NCI-H2227 treated with DMSO at 0.1 percent for 48 hours (cell line): Measurements from ENCODE around the gene FSD1.
A peak's percentile ranks its signal among the peaks of the same experiment; 100 is the strongest.
"Not testable (repeated sequence)": the region's sequence is repeated elsewhere in the genome, so short reads cannot be mapped to it uniquely, and the experiment has no call there.

ENCODE experiments used
- DNase-seq: peaks from one replicate; lab custom pipeline; 2025; lab: John Stamatoyannopoulos, UW

FSD1 gene

DNA sequence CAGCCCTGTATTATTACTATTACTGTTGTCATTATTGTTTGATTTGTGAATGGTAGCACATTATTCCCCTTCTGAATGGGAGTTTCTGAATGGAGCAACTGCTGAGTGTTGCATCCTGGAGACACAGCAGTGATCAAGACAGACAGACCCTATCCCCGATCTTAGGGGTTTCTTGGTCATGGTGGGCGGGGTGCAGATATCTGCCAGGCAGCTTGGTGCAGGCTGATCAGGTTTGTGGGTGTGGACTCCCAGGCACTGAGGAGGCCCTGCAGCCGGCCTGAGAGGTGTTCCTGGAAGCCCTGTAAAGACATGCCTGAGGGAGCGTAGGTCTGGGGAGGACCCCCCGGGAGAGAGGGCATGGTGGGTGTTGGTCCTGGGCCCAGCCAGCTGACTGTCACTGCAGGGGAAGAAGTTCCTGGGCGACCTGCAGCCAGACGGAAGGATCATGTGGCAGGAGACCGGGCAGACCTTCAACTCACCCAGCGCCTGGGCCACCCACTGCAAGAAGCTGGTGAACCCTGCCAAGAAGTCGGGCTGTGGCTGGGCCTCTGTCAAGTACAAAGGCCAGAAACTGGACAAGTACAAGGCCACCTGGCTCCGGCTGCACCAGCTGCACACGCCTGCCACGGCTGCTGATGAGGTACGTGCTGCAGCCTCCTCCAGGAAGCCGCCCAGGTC, 41.1 kb downstream of the FSD1 start:
- no peak for DNase-seq

DNA sequence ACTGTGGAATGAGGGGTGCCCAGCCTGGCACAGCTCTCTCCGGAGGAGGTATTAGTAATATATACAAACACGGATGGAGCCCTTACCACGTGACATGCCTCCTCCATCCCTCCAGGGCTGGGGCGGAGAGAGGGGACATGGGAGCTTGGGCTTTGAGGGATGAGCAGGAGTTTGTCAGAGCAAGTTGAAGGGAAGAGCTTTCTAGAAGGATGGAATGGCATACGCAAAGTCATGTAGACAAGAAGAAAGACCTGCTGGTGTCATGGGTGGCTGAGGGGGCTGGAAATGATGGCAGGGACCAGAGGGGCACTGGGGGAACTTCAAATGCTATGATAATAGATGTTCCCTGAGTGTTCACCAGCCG, 41.6 kb downstream of the FSD1 start:
- no peak for DNase-seq

DNA sequence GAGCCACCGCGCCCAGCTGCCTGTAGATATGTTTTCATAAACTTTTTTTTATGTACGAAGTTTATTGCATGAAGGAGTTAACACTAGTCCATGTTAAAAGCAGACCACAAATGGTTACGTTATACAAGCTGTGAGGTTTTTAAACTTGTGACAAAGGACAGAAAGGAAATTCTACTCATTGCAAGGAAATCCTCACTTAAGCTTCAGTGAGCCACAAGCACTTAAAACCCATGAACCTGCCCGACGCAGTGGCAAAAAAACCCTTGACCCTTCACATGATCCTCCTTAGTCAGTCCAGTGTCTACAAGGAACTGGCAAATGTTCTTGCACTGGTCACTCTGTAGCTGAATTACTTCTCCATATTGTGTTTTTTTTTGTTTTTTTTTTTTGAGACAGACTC, 43.1 kb downstream of the FSD1 start:
- DNase-seq: no peak

DNA sequence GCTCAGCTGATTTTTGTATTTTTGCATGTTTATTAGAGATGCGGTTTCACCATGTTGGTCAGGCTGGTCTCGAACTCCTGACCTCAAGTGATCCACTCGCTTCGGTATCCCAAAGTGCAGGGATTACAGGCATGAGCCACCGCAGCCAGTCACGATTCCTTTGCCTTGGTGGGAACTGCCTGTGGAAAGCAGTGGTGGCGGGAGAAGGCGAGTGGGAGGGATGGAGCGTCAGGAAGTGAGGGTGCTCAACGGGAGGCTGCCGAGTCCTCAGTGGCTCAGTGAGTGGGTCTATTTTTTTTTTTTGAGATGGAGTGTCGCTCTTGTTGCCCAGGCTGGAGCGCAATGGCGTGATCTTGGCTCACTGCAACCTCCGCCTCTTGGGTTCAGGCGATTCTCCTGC, 44.8 kb downstream of the FSD1 start:
- DNase-seq: not testable (repeated sequence)

DNA sequence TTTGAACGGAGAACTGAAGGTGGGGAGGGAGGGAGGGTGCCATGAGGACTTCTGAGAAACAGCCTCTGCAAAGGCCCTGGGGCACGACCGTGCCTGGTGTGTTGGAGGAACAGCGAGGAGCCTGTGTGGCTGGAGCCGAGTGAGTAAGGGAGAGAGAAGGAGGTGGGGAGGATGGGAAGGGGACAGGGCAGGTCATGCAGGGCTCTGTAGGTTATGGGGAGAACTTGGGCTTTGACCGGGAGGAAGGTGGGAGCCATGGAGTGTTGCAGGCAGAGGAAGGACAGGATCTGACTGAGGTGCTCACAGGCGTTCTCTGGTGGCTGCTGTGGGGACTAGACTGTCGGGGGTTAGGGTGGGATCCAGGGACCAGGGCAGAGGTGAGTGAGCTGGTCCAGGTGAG, 45.7 kb downstream of the FSD1 start:
- DNase-seq: no peak

DNA sequence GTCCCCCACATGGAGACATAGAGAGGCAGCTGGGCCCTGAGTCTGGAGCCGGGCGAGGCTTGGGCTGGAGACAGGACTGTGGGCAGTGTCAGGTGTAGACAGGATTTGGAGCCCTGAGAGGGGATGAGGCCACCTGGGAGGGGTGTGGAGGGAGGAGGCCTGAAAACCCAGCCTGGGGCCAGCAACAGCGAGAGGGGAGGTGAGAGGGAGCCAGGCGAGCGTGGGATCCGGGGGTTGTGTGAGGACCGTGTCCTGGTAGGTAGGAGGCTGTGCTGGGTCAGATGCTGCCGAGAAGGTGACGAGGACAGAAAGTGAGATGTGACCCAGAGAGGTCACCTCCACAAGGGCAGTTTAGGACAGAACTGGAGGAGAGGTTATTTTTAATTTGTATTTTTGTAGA, 46.3 kb downstream of the FSD1 start:
- no peak for DNase-seq

DNA sequence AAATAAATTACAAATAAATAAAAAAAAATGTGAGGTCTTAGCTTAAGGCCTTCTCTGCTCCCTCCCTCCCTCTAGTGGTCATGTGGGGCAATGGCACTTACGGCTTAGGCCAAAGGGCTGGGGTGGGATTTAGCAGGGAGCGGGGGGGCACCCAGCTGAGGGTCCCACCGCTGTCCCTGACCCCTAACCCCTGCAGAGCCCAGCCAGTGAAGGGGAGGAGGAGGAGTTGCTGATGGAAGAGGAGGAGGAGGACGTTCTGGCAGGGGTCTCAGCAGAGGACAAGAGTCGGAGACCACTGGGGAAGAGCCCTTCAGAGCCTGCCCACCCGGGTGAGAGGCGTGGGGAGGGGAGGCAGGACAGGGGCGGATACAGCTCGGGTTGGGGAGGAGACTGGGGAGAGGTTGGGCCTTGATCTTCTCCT, 48.3 kb downstream of the FSD1 start:
- peak; percentile 11 for DNase-seq

DNA sequence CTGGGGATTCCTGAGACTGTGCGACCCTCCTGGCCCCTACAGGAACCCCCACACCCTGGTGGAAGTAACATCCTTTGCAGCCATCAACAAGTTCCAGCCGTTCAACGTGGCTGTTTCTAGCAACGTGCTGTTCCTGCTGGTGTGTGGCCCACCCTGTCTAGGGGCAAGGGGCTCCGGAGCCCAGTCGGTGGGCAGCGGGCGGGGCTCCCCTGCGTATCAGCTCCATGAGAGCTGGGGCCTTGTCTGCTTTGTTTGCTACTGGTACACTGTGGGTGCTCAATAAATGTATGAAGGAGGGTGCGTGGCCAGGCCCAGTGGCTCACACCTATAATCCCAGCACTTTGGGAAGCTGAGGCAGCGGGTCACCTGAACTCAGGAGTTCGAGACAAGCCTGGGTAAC, 49.9 kb downstream of the FSD1 start:
- no peak for DNase-seq

DNA sequence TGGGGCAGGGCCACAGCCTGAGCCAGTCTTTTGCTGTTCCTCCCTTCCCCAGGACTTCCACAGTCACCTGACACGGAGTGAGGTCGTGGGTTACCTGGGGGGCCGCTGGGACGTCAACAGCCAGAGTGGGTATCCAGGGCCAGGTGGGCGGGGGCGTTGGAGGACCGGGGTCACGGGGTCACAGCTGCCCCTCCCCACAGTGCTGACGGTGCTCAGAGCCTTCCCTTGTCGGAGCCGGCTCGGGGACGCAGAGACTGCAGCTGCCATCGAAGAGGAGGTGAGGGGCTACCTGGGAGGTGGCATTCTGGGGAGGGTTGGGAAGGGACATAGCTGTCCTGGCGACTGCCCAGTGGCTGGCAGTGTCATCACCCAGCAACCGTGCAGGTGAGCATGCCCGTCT, 50.5 kb downstream of the FSD1 start:
- no peak for DNase-seq

DNA sequence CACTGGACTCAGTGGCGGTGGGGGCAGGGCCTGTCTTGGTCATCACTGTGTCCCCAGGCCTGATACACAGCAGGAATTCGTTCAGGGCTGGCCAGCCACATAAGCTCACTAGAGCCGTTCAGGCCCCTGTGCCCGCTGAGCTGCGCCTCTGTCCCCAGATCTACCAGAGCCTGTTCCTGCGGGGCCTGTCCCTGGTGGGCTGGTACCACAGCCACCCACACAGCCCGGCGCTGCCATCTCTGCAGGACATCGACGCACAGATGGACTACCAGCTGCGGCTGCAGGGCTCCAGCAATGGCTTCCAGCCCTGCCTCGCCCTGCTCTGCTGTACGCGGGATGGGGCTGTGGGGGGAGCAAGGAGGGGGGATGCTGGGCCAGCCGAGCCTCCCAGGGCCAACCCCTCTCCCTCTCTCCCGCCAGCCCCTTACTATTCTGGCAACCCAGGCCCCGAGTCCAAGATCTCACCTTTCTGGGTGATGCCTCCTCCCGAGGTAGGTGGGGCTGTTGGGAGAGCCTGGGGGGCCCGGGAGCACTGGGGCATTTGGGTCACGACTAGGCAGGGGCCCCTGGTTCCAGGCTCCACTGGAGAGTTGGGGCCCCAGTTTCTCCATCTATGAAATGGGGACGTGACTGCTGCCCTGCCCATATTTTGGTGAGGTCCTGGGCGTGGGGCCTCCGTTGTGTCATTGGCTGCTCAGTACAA, 52.8 kb downstream of the FSD1 start:
- no peak for DNase-seq

DNA sequence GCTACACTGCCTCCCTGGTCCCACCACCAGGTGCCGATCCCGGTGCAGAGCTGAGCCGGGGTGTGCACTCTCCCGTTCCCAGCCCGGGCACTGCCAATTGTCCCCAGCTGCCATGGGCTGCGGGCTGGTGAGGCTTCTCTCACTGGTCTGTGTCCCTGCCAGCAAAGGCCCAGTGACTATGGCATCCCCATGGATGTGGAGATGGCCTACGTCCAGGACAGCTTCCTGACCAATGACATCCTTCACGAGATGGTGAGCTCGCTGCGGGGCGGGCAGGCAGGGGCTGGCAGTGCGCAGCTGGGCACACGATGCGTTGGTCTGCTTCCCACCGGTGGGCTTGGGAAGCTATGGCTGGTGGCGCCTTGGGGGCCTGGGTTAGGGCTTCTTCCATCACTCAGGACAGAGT, 53.5 kb downstream of the FSD1 start:
- DNase-seq: no peak

DNA sequence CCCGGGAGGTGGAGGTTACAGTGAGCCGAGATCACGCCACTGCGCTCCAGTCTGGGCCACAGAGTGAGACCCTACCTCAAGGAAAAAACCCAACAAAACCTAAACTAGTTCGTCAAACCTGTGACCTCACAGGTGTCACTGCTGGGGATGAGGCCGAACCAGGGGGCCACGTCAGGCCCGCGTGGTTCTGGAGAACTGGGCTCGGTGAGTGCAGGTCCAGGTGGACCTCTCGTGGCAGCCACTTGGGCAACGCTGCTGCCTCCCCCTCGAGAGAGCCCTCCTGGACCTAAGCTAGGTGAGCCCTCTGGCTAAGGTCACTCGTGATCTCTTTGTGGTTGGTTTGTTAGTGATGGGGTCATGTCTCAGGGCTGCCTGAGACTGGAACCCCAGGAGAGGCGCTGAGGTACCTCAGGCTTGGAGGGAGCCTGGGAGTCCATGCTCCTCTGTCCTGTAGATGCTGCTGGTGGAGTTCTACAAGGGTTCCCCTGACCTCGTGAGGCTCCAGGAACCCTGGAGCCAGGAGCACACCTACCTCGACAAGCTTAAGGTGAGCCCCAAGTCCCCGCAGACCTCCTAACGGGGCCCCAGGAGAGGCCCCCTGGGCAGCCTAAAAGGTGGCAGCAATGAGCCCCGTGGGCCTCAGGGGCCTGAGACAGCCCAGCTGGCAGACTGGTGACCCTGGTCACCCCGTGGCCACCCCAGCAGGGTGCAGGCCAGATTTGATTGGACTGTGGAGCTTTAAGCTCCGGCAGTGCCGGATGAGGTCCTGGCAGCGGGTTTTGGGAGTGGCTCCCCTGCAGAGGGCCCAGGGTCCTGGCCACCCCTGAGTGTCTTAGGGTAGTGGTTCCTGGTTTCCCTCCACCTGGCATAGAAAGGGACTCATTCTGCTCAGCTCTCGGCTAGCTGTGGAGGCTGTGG, 54.6 kb downstream of the FSD1 start:
- DNase-seq: no peak

DNA sequence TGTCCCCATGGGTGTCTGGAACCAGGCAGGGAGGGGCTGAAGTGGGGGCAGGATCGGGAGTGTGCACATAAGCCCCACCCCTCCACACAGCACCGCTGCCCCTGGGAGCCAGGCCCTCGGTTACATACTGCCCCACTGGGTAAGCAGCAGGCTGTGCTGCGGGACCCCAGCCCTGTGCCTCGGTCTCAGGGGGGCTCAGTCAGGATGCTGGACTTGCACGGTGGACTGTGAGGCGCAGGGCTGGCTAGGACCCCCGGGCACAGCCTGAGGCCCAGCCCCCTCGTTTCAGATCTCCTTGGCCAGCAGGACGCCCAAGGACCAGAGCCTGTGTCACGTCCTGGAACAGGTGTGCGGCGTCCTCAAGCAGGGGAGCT, 55.2 kb downstream of the FSD1 start:
- DNase-seq: no peak

DNA sequence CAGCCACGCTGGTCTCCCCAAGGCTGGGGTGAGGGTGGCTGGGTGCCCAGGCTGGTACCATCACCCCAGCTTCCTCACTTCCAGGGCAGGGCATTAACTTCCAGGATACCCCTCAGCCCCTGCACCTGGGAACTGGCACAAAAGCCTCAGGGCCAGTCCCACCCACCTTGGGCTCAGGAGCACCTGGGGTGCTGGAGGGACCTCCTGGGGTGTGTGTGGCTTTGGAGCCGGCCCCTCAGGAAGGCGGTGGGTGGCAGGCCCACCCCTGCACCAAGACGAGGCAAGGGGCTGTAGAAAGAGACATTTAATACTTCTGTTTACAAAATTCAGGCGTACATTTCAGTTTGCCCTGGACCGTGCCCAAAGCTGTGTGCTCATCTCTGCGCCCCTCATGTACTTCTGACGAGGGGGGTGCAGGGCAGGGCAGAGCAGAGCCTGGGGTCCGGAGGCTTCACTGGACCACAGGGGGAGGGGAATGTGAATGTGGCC, 55.7 kb downstream of the FSD1 start:
- DNase-seq: no peak

DNA sequence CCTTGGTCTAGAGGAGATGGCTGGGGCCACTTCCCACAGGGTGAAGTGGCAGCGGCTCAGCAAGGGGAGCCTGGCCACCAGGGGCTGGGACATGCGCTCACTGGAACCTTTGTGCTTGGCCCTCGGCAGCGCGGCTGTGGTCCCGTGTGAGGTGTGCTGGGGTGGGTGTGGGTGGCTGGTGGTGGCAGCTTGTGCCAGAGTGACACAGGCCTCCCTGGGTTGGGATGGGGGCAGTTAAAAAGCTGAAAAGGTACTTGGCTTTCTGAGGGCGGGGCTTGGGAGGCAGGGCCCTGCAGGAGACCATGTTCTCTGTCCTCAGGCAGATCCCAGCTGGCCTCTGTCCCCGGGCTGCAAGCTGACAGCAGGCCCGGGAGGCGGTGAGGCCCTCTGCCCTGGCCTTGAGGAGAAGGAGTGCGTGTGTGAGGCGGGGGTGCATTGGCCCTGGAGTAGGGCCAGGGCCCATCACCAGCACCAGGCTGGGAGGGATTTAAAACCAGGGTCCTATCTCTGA, 56.3 kb downstream of the FSD1 start:
- DNase-seq: no peak

DNA sequence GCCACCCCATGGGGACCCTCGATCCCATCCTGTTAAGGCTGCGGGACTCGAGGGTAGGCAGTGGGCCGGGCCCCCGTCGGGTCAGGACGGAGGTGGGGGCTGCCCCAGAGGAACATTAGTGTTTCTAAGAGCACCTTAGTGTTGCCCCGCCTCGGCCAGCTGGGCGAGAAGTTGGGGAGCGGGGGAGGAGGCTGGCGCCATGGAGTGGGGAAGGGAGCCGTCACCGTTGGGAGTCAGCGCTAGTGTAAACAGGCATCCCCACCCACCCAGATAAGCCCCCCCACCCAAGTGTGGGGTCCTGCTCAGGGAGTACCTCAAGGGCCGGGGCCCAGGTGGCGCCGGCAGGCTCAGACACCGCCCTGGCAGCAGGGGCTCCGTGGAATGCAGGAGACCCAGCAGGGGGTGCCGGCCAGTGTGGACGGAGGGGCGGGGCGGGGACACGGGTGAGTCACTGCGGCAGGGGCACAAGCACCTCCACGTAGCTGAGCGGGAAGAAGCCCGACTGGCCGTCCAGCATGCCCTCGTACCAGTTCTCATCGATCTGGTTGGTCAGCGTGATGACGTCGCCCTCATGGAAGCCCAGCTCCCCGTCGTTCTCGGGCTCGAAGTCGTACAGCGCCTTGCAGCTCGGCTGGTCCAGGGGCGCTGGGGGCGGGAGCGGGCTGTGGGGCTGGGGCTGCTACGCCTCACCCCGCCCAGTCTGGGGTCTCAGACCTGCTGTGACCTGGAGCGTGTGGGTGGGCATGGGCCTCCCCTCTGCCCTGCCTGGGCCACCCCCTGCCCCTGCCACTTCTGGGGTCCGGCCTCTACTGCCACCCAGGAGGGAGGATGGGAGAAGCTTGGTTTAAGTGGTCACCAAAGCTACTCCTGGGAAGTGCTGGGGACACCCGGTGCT, 57.0 kb downstream of the FSD1 start:
- no peak for DNase-seq

DNA sequence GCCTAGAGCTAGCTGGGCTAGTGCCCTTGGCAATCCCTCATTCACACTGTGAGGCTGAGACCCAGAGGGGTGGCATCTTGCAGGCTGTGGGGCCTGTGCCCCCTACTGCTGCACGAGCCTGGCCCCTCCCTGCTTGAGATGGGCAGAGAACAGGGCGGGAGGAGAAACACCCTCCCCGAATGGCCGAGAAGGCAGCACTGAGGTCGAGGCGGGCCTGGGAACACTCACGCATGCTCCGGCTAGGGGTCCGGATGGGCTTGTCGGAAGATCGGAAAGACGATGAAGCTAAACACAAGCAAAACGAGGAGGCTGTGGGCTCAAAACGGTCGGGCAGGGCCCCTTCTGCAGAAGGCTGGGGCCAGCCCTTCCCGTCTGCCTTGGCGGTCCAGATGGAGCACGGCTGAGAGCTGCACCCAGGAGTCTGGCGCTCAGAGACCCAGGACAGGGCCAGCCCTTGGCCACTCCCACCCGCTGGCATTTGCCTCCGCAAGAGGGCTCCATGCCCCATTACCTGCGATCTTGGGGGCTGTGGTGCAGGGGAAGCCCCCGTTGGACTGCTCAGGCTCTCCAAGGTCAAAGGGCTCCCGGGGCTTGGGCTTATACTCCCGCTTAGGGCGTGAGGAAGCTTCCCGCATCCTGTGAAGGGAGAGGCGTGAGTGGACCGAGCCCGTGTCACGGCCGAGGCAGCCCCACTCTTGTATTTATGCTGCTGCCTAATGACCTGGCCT, 57.9 kb downstream of the FSD1 start:
- DNase-seq: no peak

DNA sequence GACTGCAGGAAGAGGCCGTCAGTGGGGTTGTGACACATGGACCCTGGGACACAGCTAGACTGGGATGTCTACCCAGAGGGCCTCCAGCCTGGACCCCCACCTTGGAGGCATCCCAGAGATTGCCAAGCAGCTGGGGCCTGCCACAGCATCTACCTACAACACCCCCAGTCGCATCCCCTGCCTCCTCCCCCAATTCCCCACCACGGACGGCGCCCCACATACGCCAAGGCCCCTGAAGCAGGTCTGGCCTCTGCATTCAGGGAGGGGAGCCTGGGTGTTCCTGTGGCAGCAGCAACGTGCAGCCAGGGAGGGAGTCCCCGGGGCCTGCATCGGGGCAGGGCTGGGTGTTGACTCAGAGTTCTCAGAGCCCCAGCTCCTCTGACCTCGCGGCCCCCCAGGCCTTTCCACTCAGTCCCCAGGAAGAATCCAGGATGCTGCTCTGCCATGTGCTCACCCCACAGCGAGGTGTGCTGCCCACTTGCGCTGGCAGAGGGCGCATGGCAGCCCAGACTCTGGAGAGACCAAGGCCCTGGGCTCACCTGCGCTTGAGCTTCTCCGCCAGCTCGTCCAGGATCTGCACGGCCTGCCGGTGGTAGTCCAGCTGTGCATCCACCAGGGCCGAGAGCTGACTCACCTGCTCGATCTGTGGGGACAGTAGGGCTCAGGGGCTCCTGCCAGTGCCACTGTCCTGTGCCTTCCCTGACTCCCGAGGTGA, 58.6 kb downstream of the FSD1 start:
- no peak for DNase-seq

DNA sequence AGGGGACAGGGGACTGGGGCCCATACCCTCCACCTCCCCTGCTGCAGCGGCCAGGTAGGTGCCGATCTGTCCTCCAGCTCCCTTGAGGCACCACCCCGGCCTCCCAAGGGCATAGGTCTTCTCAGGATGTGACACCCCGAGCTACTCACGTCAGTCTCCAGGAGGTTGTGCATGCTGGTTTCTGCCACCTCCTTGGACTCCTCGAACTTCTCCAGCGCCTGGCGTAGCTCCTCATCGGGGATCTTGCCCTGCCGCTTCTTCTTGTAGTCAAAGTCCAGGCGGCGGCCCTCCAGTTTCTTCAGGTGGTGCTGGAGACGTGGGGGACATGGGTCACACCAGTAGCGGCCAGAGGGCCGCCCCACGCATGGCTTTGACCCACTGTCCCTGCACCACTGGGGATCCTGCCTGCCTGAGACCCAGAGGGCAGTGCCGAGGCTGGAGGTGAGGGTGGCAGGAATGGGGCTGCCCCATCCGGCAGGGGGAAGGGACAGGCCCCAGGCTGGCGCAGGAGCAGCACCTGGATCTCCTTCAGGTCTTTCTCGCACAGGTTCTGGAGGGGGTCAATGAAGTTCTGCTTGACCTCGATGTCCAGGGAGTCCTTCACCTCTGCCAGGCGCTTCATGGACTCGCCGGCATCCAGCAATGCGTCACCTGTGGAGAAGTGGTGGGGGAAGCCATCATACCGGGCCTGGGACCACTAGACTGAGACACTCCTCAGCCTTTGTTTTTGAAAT, 59.3 kb downstream of the FSD1 start:
- no peak for DNase-seq

DNA sequence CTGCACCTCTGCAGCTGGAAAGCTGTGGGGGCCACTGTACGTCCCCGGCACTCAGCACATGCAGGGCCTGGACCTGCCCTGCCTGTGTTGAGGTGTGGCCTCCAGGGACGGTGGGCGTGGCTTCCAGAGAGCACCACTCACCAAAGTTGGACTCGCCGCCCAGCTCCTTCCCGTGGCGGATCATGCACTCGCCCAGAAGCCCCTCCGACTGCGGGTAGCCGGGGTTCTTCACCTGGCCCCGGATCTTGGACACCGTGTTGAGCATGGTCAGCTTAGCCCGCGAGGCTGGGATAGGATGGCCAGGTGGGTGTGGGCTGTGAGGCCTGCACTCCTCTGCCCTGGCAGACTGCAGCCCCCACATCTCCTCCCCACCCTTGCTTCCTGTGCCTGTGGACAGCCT, 60.9 kb downstream of the FSD1 start:
- no peak for DNase-seq
